Gastroesophageal sphincter (tissue), 4 donors: ENCODE measurements around the gene AXIN2. TPM values are rescaled to one million over a fixed set of nuclear protein-coding genes. Genes with fewer than 3 reads are reported as not detected.

Experiments
- ATAC-seq: fragments of 150-250 bp; one replicate; pipeline ENCODE4 v1.9.1; 2016; ENCODE audit warnings: mild to moderate bottlenecking, moderate library complexity
- H3K27ac ChIP-seq, 4 donors: fragments of 200-600 bp; sonication (generic) in 3 of 4; 1 replicate in 3 of 4; 2 replicates in 1 of 4; pipeline ENCODE4 v1.5.1; 2016 to 2019
- H3K27me3 ChIP-seq: fragments of 200-600 bp; sonication (generic); one replicate; pipeline ENCODE4 v1.5.1; 2019
- H3K36me3 ChIP-seq, 2 donors: fragments of 200-600 bp; sonication (generic); one replicate each; pipeline ENCODE4 v1.5.1; 2019; ENCODE audit warnings: control low read depth in 1 of 2
- H3K4me1 ChIP-seq, 3 donors: fragments of 200-600 bp; sonication (generic); 1 replicate in 2 of 3; 2 replicates in 1 of 3; pipeline ENCODE4 v1.5.1; 2016 to 2019; ENCODE audit warnings: control low read depth in 2 of 3
- H3K4me3 ChIP-seq, 2 donors: fragments of 200-600 bp; sonication (generic); one replicate each; pipeline ENCODE4 v1.5.1; 2019; ENCODE audit warnings: mild to moderate bottlenecking in 1 of 2, moderate library complexity in 1 of 2
- H3K9me3 ChIP-seq, 3 donors: fragments of 200-600 bp; sonication (generic); one replicate each; pipeline ENCODE4 v1.5.1; 2017 to 2019; ENCODE audit warnings: control low read depth in 2 of 3
- CTCF ChIP-seq, 4 experiments: fragments of 200-600 bp in 2 of 4; fragments of 450-650 bp in 2 of 4; sonication (generic) in 1 of 4; IDR thresholded peaks; one replicate each; pipeline ENCODE4 v1.5.1; 2017 to 2019; ENCODE audit warnings: antibody characterized with exemption in 4 of 4, mild to moderate bottlenecking in 2 of 4, moderate library complexity in 2 of 4
- EP300 ChIP-seq: sonication (generic); formaldehyde crosslinking; IDR thresholded peaks from one replicate; pipeline ENCODE4 v1.6.1; 2017; ENCODE audit warnings: antibody characterized with exemption, mild to moderate bottlenecking
- POLR2A ChIP-seq, 2 donors: fragments of 450-650 bp; IDR thresholded peaks; one replicate each; pipeline ENCODE4 v1.6.1; 2017; ENCODE audit warnings: antibody characterized with exemption in 2 of 2, mild to moderate bottlenecking in 2 of 2, moderate library complexity in 1 of 2
- POLR2AphosphoS5 ChIP-seq: sonication (generic); formaldehyde crosslinking; IDR thresholded peaks from one replicate; pipeline ENCODE4 v1.6.1; 2017; ENCODE audit warnings: antibody characterized with exemption
- WGBS, 2 donors: methylation state at CpG; one replicate each; pipeline ENCODE4 v1.1.5; 2018; ENCODE audit warnings: low coverage in 1 of 2; 5-methylcytosine and 5-hydroxymethylcytosine counted together
- total RNA-seq, 4 donors: library from RNA; depleted of rRNA; stranded (reverse); fragments of >200 nt; gene quantifications; one replicate each; pipeline ENCODE4 v1.1.0, GENCODE V29; 2016

Gene AXIN2
- total RNA-seq, 4 donors from 2014 or later = 17.2 to 49.6 (median 40.5) TPM

GRCh38 chr17:65588181-65588808, 26.8 kb upstream of the AXIN2 start:
- Histone ChIP-seq H3K4me1 (peaks cover 0 to 9% (median 0%) of the 10 kb centered on the region in 3 donors), H3K4me3 (no peak overlapping the region), H3K27me3 (no peaks in the 10 kb centered on the region), H3K9me3 (no peaks in the 10 kb centered on the region), H3K27ac (no peak overlapping the region), H3K36me3 (no peaks in the 10 kb centered on the region)
- 76 to 77% methylated on average over 5 to 6 of the region's 9 CpGs for WGBS, 2 donors
- TF ChIP-seq POLR2AphosphoS5 (no peak), CTCF (IDR thresholded peaks at IDR 0.05) (no peak), EP300 (no peak), POLR2A (IDR thresholded peaks at IDR 0.05) (no peak)
- no peak for ATAC-seq

GRCh38 chr17:65587534-65588180, 26.2 kb upstream of the AXIN2 start:
- H3K27me3 ChIP-seq = no peaks in the 10 kb centered on the region
- H3K4me1 ChIP-seq = peaks cover 0 to 9% (median 0%) of the 10 kb centered on the region in 3 donors
- TF ChIP-seq CTCF (IDR thresholded peaks at IDR 0.05) = no peak
- TF ChIP-seq EP300 = no peak
- no peak for TF ChIP-seq POLR2A (IDR thresholded peaks at IDR 0.05)
- no peak for TF ChIP-seq POLR2AphosphoS5
- 44 to 80% methylated on average over 1 to 5 of the region's 10 CpGs for WGBS, 2 donors
- no peak for ATAC-seq
- no peak overlapping the region for H3K4me3 ChIP-seq
- no peaks in the 10 kb centered on the region for H3K9me3 ChIP-seq
- no peaks in the 10 kb centered on the region for H3K36me3 ChIP-seq
- no peak overlapping the region for H3K27ac ChIP-seq

GRCh38 chr17:65586899-65587298, 25.5 kb upstream of the AXIN2 start:
- no peaks in the 10 kb centered on the region for H3K36me3 ChIP-seq
- no peak overlapping the region for H3K27ac ChIP-seq
- 78 to 96% methylated on average over 5 to 9 of the region's 9 CpGs for WGBS, 2 donors
- no peaks in the 10 kb centered on the region for H3K27me3 ChIP-seq
- no peaks in the 10 kb centered on the region for H3K9me3 ChIP-seq
- peaks cover 0 to 9% (median 0%) of the 10 kb centered on the region in 3 donors for H3K4me1 ChIP-seq
- no peak overlapping the region for H3K4me3 ChIP-seq
- ATAC-seq = no peak
- TF ChIP-seq POLR2AphosphoS5 = no peak
- no peak for TF ChIP-seq EP300
- no peak for TF ChIP-seq POLR2A (IDR thresholded peaks at IDR 0.05)
- TF ChIP-seq CTCF (IDR thresholded peaks at IDR 0.05) = no peak

GRCh38 chr17:65584604-65585521, 23.4 kb upstream of the AXIN2 start:
- 71 to 75% methylated on average over 1 to 5 of the region's 12 CpGs for WGBS, 2 donors
- TF ChIP-seq POLR2A (IDR thresholded peaks at IDR 0.05) (no peak), EP300 (no peak), CTCF (IDR thresholded peaks at IDR 0.05) (no peak), POLR2AphosphoS5 (no peak)
- no peaks in the 10 kb centered on the region for H3K27me3 ChIP-seq
- H3K4me3 ChIP-seq = no peak overlapping the region
- H3K4me1 ChIP-seq = peaks cover 0 to 9% (median 0%) of the 10 kb centered on the region in 3 donors
- H3K36me3 ChIP-seq = no peaks in the 10 kb centered on the region
- no peak overlapping the region for H3K27ac ChIP-seq
- no peak for ATAC-seq
- no peaks in the 10 kb centered on the region for H3K9me3 ChIP-seq
